Activated CD8-positive, alpha-beta memory T cell treated with anti-CD3 and anti-CD28 coated beads for 36 hours (primary cell): ENCODE measurements around the gene AOPEP. TPM values are rescaled to one million over a fixed set of nuclear protein-coding genes. Genes with fewer than 3 reads are reported as not detected.

Source experiments
- CTCF ChIA-PET: fragments of 350-600 bp; sonication (Branson Sonifier 250); formaldehyde crosslinking; loops from one replicate; lab custom pipeline; 2021; ENCODE audit warnings: antibody characterized with exemption; lab: Charles Lee
- POLR2A ChIA-PET: fragments of 350-600 bp; sonication (Branson Sonifier 250); formaldehyde crosslinking; loops from one replicate; lab custom pipeline; 2021; ENCODE audit warnings: antibody characterized with exemption; lab: Charles Lee
- total RNA-seq, 2 experiments: library from RNA; stranded (reverse); gene quantifications; one replicate each; pipeline ENCODE4 v1.2.3, GENCODE V29; 2021

Gene AOPEP
- total RNA-seq, 2 experiments from 2014 or later = 7.4 to 7.8 TPM

DNA sequence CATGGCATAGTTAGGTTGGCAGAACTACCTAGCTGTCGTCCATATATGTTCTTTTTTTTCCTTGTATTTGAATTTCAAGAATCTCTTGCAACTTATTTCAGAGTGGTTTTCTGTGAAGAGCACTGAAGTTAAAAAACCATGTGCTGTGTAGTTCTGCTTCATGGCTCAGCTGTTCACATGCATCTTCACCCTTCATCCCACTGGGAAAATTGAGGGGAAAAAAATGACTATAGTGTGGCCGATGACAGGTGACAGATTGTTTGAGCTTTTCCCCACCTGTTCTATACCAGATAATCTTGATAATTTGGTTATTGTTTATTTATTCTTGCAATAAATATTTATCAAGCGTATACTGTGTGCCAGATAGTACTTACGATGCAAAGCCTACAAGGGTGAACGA is 77.8 kb downstream of the AOPEP start:
- POLR2A ChIA-PET = no interaction called here

DNA sequence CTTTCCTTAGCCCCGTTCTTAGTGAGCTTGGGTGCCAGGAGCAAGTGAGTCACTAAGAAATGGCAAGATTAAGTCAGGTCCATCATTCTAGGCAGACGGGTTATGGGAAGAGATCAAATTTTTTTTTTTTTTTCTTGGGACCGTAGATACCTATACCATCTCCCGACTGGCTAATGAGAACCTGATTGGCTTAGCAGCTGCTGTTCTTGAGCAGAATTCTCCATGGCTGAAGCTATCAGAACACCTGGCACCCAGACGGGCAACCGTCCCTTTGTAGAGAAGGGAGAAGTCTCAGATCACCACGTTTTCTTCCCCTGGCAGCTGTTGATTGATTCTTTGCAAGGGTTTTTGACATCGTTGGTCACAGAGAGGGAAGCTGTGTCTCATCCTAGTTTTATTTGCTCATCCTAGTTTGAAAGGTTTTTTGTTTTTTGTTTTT is 78.6 kb downstream of the AOPEP start:
- CTCF ChIA-PET = no interaction called here
- POLR2A ChIA-PET = no interaction called here

More for the DNA sequence above, 77.8 kb downstream of the AOPEP start:
- CTCF ChIA-PET = interaction anchor here (1.0 kb wide), 1 partner anchor 20 kb away, joined by 3 read pairs; no protein-coding TSS in a partner anchor

- POLR2A ChIA-PET = no interaction called here
Measured at GRCh38 chr9:94805585-94805984, 79.1 kb downstream of the AOPEP start.

GRCh38 chr9:94806307-94806893 is 79.9 kb downstream of the AOPEP start:
- CTCF ChIA-PET = no interaction called here

More at GRCh38 chr9:94805585-94805984, 79.1 kb downstream of the AOPEP start:
- CTCF ChIA-PET = no interaction called here

DNA sequence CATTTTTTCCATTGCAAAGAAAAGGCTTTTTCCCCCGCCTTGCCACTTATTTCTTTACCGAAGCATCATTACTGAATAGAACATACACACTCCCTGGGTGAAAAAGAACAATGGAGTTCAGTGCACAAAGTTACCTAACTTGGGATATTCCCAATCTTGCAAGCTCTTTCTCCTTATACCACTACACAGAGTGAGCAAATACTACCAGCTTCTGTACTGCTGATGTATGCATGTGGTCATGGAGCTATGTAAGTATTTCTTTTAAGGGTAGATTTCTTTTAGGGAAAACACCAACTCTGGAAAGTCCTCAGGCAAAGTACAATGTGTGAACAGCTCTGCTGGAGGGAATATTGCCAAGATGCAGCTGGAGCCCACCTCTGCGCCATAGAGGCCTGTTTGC is 81.1 kb downstream of the AOPEP start:
- POLR2A ChIA-PET = no interaction called here
- CTCF ChIA-PET = no interaction called here

More at GRCh38 chr9:94806307-94806893, 79.9 kb downstream of the AOPEP start:
- POLR2A ChIA-PET = no interaction called here

- CTCF ChIA-PET = interaction anchor here (0.5 to 0.6 kb wide), 2 partner anchors 822 to 1788 kb away, joined by 3 read pairs; no protein-coding TSS in a partner anchor
- POLR2A ChIA-PET = no interaction called here
Measured at GRCh38 chr9:94808926-94809700, 82.6 kb downstream of the AOPEP start.

GRCh38 chr9:94809778-94810177 is 83.3 kb downstream of the AOPEP start:
- POLR2A ChIA-PET = no interaction called here
- CTCF ChIA-PET = interaction anchor here (0.5 to 0.8 kb wide), 3 partner anchors 10 to 1787 kb away, joined by 3 to 5 read pairs (median 3); no protein-coding TSS in a partner anchor

GRCh38 chr9:94811074-94811473 is 84.6 kb downstream of the AOPEP start:
- POLR2A ChIA-PET = no interaction called here
- CTCF ChIA-PET = interaction anchor here (0.5 to 1.6 kb wide), 2 partner anchors 15 to 88 kb away, joined by 4 read pairs; no protein-coding TSS in a partner anchor

- POLR2A ChIA-PET = no interaction called here
- CTCF ChIA-PET = interaction anchor here (0.6 to 1.6 kb wide), 2 partner anchors 14 to 191 kb away, joined by 3 to 4 read pairs; no protein-coding TSS in a partner anchor
Measured at GRCh38 chr9:94812343-94812742, 85.8 kb downstream of the AOPEP start.

GRCh38 chr9:94813379-94813778 is 86.9 kb downstream of the AOPEP start:
- CTCF ChIA-PET = no interaction called here
- POLR2A ChIA-PET = no interaction called here

- ChIA-PET CTCF (no interaction called here), POLR2A (no interaction called here)
Measured at GRCh38 chr9:94817291-94818177, 91.0 kb downstream of the AOPEP start.

GRCh38 chr9:94818178-94818541 is 91.7 kb downstream of the AOPEP start:
- ChIA-PET CTCF (no interaction called here), POLR2A (no interaction called here)

- ChIA-PET CTCF (interaction anchor here (0.6 to 1.0 kb wide), 2 partner anchors 9 to 733 kb away, joined by 5 read pairs; no protein-coding TSS in a partner anchor), POLR2A (interaction anchor here (0.6 kb wide), 1 partner anchor 56 kb away, joined by 3 read pairs; no protein-coding TSS in a partner anchor)
Measured at GRCh38 chr9:94819161-94819687, 92.7 kb downstream of the AOPEP start.

DNA sequence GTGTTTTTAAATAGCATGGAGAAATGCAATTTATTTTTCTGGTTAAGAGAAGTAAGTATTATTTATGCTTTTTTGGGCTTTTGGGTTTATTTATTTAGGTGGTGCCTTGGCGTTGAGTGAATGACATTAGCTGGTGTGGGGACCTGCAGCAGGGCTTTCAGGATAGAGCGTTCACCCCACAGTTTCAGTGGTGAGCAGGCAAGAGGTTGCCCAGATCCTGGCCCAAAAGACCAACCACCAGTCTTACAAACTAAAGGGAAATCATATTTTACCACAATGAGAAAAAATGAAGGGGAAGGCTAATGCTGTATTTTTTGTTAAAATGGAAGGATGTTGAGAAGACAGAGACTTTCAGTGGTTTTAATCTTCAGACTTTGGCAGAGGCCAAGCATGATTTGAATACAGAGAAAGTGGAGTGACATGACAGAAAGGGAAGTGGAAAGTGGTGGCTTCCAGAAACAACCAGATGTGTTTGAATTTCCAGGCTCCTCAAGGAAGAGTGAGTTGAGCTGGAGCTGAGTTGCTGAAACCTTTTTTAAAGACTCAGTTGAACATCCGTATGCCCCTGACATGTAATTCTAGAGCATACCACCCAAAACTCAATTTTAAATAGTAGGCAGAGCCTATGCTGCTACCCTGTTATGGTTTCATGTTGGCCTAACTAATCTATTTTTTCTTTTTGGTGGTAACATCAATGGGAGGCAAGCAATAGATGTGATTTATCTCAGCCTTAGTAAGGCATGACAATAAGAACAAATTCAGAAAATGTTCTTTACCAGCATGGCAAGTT is 94.8 kb downstream of the AOPEP start:
- ChIA-PET CTCF (no interaction called here), POLR2A (no interaction called here)

DNA sequence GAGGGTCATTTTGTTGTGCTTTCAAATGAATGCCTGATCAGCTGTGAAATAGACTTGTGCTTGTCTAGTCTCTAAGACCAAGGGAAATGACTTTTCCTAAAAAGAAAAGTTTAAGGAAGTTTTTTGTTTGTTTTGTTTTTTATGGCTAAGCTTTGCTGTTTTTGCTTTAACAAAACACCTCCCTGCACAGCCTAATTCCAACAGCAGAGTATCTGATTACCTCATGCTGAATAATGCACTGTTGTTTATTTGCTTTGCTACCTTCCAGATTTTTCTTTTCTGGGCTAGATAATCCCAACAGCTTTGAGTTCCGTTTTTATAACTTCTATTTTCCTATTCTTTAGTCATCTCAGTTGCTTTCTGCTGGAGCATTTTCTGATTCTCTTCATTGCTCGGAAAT is 95.8 kb downstream of the AOPEP start:
- ChIA-PET CTCF (no interaction called here), POLR2A (no interaction called here)

DNA sequence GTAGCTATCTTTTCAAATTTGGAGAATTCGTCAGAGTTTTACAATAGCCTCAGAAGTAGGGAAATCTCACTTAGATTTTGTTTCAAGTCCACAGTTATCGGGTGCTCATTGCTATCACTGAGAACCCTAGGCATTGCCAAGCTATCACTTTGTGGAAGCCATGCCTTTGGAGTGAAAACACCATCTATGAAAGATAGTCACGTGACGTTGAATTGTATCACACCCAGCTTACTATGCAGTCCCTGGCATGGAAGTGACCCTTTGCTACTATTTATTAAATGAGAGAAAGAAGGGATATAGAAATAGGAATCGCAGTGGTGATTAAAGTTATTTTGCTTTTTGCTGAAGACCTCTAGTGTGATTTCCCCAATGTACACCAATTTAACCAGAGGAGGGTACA is 97.2 kb downstream of the AOPEP start:
- POLR2A ChIA-PET = no interaction called here
- CTCF ChIA-PET = no interaction called here

DNA sequence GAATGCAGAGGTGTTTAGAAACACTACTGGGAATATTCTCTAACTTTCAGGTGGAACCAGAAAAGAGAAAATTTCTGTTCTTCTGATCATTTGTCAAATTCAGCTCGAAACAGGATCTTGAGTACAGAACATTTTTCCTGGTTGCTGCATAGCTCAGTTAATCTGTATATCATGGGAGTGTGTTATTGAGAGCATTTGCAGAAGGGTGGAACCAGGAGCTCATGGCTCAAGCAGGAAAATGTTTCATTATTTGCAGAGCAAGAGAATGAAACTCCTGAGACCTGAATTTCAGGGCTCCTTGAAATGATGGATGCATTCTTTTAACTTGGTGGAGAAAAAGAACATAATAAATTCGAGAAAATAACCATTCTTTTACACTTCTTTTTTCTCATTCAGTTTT is 97.9 kb downstream of the AOPEP start:
- POLR2A ChIA-PET = no interaction called here
- CTCF ChIA-PET = no interaction called here

GRCh38 chr9:94824913-94825610 is 98.6 kb downstream of the AOPEP start:
- CTCF ChIA-PET = no interaction called here

More at GRCh38 chr9:94824913-94825610, 98.6 kb downstream of the AOPEP start:
- POLR2A ChIA-PET = interaction anchor here (0.6 kb wide), 1 partner anchor 519 kb away, joined by 4 read pairs; no protein-coding TSS in a partner anchor
